Mammary epithelial cell (primary cell): ENCODE results near the gene SCYL1.

ENCODE experiments used
- CTCF ChIP-seq, 2 donors: IDR thresholded peaks in 1 of 2; conservative IDR thresholded peaks in 1 of 2; 2 replicates each; pipeline ENCODE4 v1.5.1; 2011 to 2012; ENCODE audit warnings: inconsistent platforms in 2 of 2, low read length in 2 of 2, mild to moderate bottlenecking in 2 of 2, control low read depth in 1 of 2, low read depth in 1 of 2; ENCODE audit not compliant: insufficient read depth in 1 of 2; ENCODE audit errors: extremely low read depth in 1 of 2
- EZH2 ChIP-seq: IDR thresholded peaks from 2 replicates; pipeline ENCODE4 v1.6.1; 2012; ENCODE audit warnings: low read length, inconsistent platforms, borderline replicate concordance

- TF ChIP-seq CTCF (conservative IDR thresholded peaks at IDR 0.05 in 1 of 2, IDR thresholded peaks at IDR 0.05 in 1 of 2; ENCODE audit: extremely low read depth in 1 of 2, insufficient read depth in 1 of 2, low read depth in 1 of 2, low read length in 2 of 2) (no peak), EZH2 (no peak)
These were observed 53.3 kb downstream of the SCYL1 start for GRCh38 chr11:65578134-65578533.
